Natural killer cell (primary cell): ENCODE data around the gene SARDH. TPM values are rescaled to one million over a fixed set of nuclear protein-coding genes. Genes with fewer than 3 reads are reported as not detected.

ENCODE experiments used
- ATAC-seq, 3 donors: fragments of 150-1000 bp in 2 of 3; fragments of 200-7000 bp in 1 of 3; cut with Tn5 transposase; 1 replicate in 1 of 3; 2 replicates in 2 of 3; pipeline ENCODE4 v1.10.0; 2021; ENCODE audit warnings: mild to moderate bottlenecking in 2 of 3, moderate library complexity in 2 of 3
- DNase-seq, 2 donors: peaks; one replicate each; pipeline versions ENCODE4 v3.0.0 to v3.0.0-alpha.2; 2013 to 2021; ENCODE audit warnings: mixed read lengths in 1 of 2
- H3K27ac ChIP-seq: one replicate; pipeline ENCODE4 v1.5.1; 2013; ENCODE audit warnings: mild to moderate bottlenecking, low read length
- H3K27me3 ChIP-seq: one replicate; pipeline ENCODE4 v1.6.1; 2013; ENCODE audit warnings: low read length; ENCODE audit not compliant: control insufficient read depth, insufficient read depth
- H3K36me3 ChIP-seq: one replicate; pipeline ENCODE4 v1.6.1; 2013; ENCODE audit warnings: low read length; ENCODE audit not compliant: control insufficient read depth, insufficient read depth
- H3K4me1 ChIP-seq: one replicate; pipeline ENCODE4 v1.6.1; 2013; ENCODE audit warnings: low read length; ENCODE audit not compliant: control insufficient read depth, insufficient read depth
- H3K4me3 ChIP-seq: one replicate; pipeline ENCODE4 v1.5.1; 2013; ENCODE audit warnings: low read length
- H3K9me3 ChIP-seq: one replicate; pipeline ENCODE4 v1.6.1; 2013; ENCODE audit warnings: low read length; ENCODE audit not compliant: control insufficient read depth, insufficient read depth
- H3K27ac Mint-ChIP-seq, 2 donors: one replicate each; pipeline ENCODE4 v1.8.0; 2022; ENCODE audit warnings: mild to moderate bottlenecking in 2 of 2, mixed read lengths in 2 of 2, moderate library complexity in 1 of 2
- H3K27me3 Mint-ChIP-seq, 2 donors: one replicate each; pipeline ENCODE4 v1.8.0; 2022; ENCODE audit warnings: low read depth in 2 of 2, mixed read lengths in 2 of 2
- H3K36me3 Mint-ChIP-seq: one replicate; pipeline ENCODE4 v1.8.0; 2022; ENCODE audit warnings: mixed read lengths
- H3K4me1 Mint-ChIP-seq, 2 donors: one replicate each; pipeline ENCODE4 v1.8.0; 2022; ENCODE audit warnings: mixed read lengths in 2 of 2
- H3K4me3 Mint-ChIP-seq: one replicate; pipeline ENCODE4 v1.8.0; 2022; ENCODE audit warnings: mild to moderate bottlenecking, moderate library complexity, mixed read lengths
- H3K9me3 Mint-ChIP-seq, 2 donors: one replicate each; pipeline ENCODE4 v1.8.0; 2022; ENCODE audit warnings: mixed read lengths in 2 of 2
- CTCF ChIP-seq: fragments of 200-600 bp; IDR thresholded peaks from one replicate; pipeline ENCODE4 v1.8.0; 2022; ENCODE audit warnings: antibody characterized with exemption
- WGBS: methylation state at CpG from one replicate; pipeline ENCODE4 v1.1.7; 2013; ENCODE audit warnings: missing lambda C conversion rate; ENCODE audit not compliant: insufficient coverage; 5-methylcytosine and 5-hydroxymethylcytosine counted together
- intact Hi-C: fragments of 100-400 bp; cut with micrococcal nuclease; formaldehyde crosslinking; loops from one replicate; pipeline ENCODE4 v1.14.2; 2022
- total RNA-seq, 4 donors: library from RNA; stranded (reverse); fragments of 120-200 nt in 1 of 4; gene quantifications; one replicate each; pipeline versions ENCODE4 v1.2.3 to v1.2.4, GENCODE V29; 2013 to 2022

Gene SARDH
- total RNA-seq, 3 donors from 2014 or later (not counting 1 experiment from before 2014, with no cell fraction given): 2.2 to 6.8 (median 4.1) TPM

- DNase-seq: no peak
- 86% methylated on average over 15 of the region's 15 CpGs for WGBS
These were observed 39.1 kb upstream of the SARDH start for GRCh38 chr9:133777068-133777791.

GRCh38 chr9:133775951-133776905, 38.1 kb upstream of the SARDH start:
- no peak for TF ChIP-seq CTCF
- WGBS: 93% methylated on average over 27 of the region's 27 CpGs
- Histone ChIP-seq H3K27me3 (no peaks in the 10 kb centered on the region), H3K4me3 (no peak overlapping the region), H3K9me3 (no peaks in the 10 kb centered on the region), H3K27ac (no peak overlapping the region), H3K36me3 (no peaks in the 10 kb centered on the region), H3K4me1 (no peaks in the 10 kb centered on the region)
- Mint-ChIP-seq H3K27ac (no peak overlapping the region), H3K27me3 (no peaks in the 10 kb centered on the region), H3K36me3 (no peaks in the 10 kb centered on the region), H3K4me1 (no peaks in the 10 kb centered on the region), H3K9me3 (no peaks in the 10 kb centered on the region), H3K4me3 (no peak overlapping the region)
- intact Hi-C loops: no loop called here
- no peak for ATAC-seq
- no peak for DNase-seq

More at GRCh38 chr9:133777068-133777791, 39.1 kb upstream of the SARDH start:
- Mint-ChIP-seq H3K27ac (no peak overlapping the region), H3K9me3 (no peaks in the 10 kb centered on the region), H3K4me3 (no peak overlapping the region), H3K36me3 (no peaks in the 10 kb centered on the region), H3K27me3 (no peaks in the 10 kb centered on the region), H3K4me1 (no peaks in the 10 kb centered on the region)
- ATAC-seq: no peak
- Histone ChIP-seq H3K9me3 (no peaks in the 10 kb centered on the region), H3K27ac (no peak overlapping the region), H3K27me3 (no peaks in the 10 kb centered on the region), H3K4me1 (no peaks in the 10 kb centered on the region), H3K36me3 (no peaks in the 10 kb centered on the region), H3K4me3 (no peak overlapping the region)
- intact Hi-C loops: no loop called here
- TF ChIP-seq CTCF: no peak

GRCh38 chr9:133775291-133775690, 37.1 kb upstream of the SARDH start:
- Histone ChIP-seq H3K4me1 (no peaks in the 10 kb centered on the region), H3K27ac (no peak overlapping the region), H3K4me3 (no peak overlapping the region), H3K36me3 (no peaks in the 10 kb centered on the region), H3K9me3 (no peaks in the 10 kb centered on the region), H3K27me3 (no peaks in the 10 kb centered on the region)
- DNase-seq (no peak), ATAC-seq (no peak)
- TF ChIP-seq CTCF: no peak
- WGBS: 73% methylated on average over 2 of the region's 2 CpGs
- Mint-ChIP-seq H3K4me3 (no peak overlapping the region), H3K4me1 (no peaks in the 10 kb centered on the region), H3K36me3 (no peaks in the 10 kb centered on the region), H3K27me3 (no peaks in the 10 kb centered on the region), H3K9me3 (no peaks in the 10 kb centered on the region), H3K27ac (no peak overlapping the region)
- intact Hi-C loops: no loop called here
